Thymus (tissue), 11 donors: ENCODE results near the gene TIAM2. TPM values are rescaled to one million over a fixed set of nuclear protein-coding genes. Genes with fewer than 3 reads are reported as not detected.
"Not testable (repeated sequence)": the region's sequence is repeated elsewhere in the genome, so short reads cannot be mapped to it uniquely, and the experiment has no call there.

Experiments used
- DNase-seq, 9 donors: peaks; one replicate each; pipeline ENCODE4 v3.0.0-alpha.2; 2013; ENCODE audit warnings: low spot score in 9 of 9, low read depth in 6 of 9, missing footprints in 1 of 9
- H3K27ac ChIP-seq, 2 donors: one replicate each; pipeline ENCODE4 v1.5.1; 2013; ENCODE audit warnings: control low read depth in 1 of 2, low read depth in 1 of 2, low read length in 1 of 2, mild to moderate bottlenecking in 1 of 2, moderate library complexity in 1 of 2
- H3K27me3 ChIP-seq, 2 donors: one replicate each; pipeline ENCODE4 v1.5.1; 2013; ENCODE audit warnings: low read length in 1 of 2; ENCODE audit not compliant: control insufficient read depth in 2 of 2, insufficient read depth in 1 of 2
- H3K36me3 ChIP-seq, 2 donors: one replicate each; pipeline ENCODE4 v1.5.1; 2013; ENCODE audit warnings: low read length in 1 of 2, mild to moderate bottlenecking in 1 of 2, moderate library complexity in 1 of 2; ENCODE audit not compliant: control insufficient read depth in 2 of 2, insufficient read depth in 2 of 2
- H3K4me1 ChIP-seq, 2 donors: one replicate each; pipeline ENCODE4 v1.5.1; 2013; ENCODE audit warnings: low read length in 2 of 2; ENCODE audit not compliant: control insufficient read depth in 2 of 2, insufficient read depth in 2 of 2
- H3K4me3 ChIP-seq, 2 donors: one replicate each; pipeline ENCODE4 v1.5.1; 2013; ENCODE audit warnings: low read length in 2 of 2, control low read depth in 1 of 2, mild to moderate bottlenecking in 1 of 2
- H3K9me3 ChIP-seq, 2 donors: one replicate each; pipeline ENCODE4 v1.5.1; 2013; ENCODE audit warnings: low read length in 1 of 2, mild to moderate bottlenecking in 1 of 2; ENCODE audit not compliant: control insufficient read depth in 2 of 2, insufficient read depth in 1 of 2
- WGBS: extraction: QIAGEN DNeasy Blood & Tissue Kit; methylation state at CpG from one replicate; pipeline ENCODE4 v1.1.7; 2013; 5-methylcytosine and 5-hydroxymethylcytosine counted together
- polyA plus RNA-seq: library from polyadenylated mRNA; stranded (reverse); fragments of 200-250 nt; gene quantifications from one replicate; pipeline ENCODE4 v1.2.3, GENCODE V29; 2013
- total RNA-seq: library from RNA; stranded (reverse); fragments of 120-200 nt; gene quantifications from one replicate; pipeline ENCODE4 v1.2.4, GENCODE V29; 2013
- donor health status: healthy.

TIAM2 gene
- total and polyA plus RNA-seq, 2 donors: 5.4 to 7.8 TPM

GRCh38 chr6:155108070-155108820 lies 113.1 kb downstream of the TIAM2 start:
- no peaks in the 10 kb centered on the region for H3K36me3 ChIP-seq
- no peaks in the 10 kb centered on the region for H3K4me1 ChIP-seq
- no peaks in the 10 kb centered on the region for H3K27me3 ChIP-seq
- 78% methylated on average over 11 of the region's 11 CpGs for whole genome bisulfite sequencing
- no peak for DNase-seq
- no peak overlapping the region for H3K27ac ChIP-seq
- H3K4me3 ChIP-seq: no peak overlapping the region
- H3K9me3 ChIP-seq: no peaks in the 10 kb centered on the region

GRCh38 chr6:155110721-155111120 lies 115.6 kb downstream of the TIAM2 start:
- H3K36me3 ChIP-seq: no peaks in the 10 kb centered on the region

GRCh38 chr6:155112757-155113156 lies 117.6 kb downstream of the TIAM2 start:
- WGBS: 94% methylated on average over 7 of the region's 7 CpGs
- no peak overlapping the region for H3K27ac ChIP-seq
- H3K4me3 ChIP-seq: no peak overlapping the region
- no peaks in the 10 kb centered on the region for H3K4me1 ChIP-seq
- H3K9me3 ChIP-seq: no peaks in the 10 kb centered on the region
- H3K27me3 ChIP-seq: no peaks in the 10 kb centered on the region
- DNase-seq: no peak
- no peaks in the 10 kb centered on the region for H3K36me3 ChIP-seq

More at GRCh38 chr6:155110721-155111120, 115.6 kb downstream of the TIAM2 start:
- Histone ChIP-seq H3K9me3 (no peaks in the 10 kb centered on the region), H3K4me1 (no peaks in the 10 kb centered on the region), H3K27ac (no peak overlapping the region), H3K4me3 (no peak overlapping the region), H3K27me3 (no peaks in the 10 kb centered on the region)
- WGBS: 97% methylated on average over 2 of the region's 2 CpGs
- no peak for DNase-seq

- Histone ChIP-seq H3K4me3 (no peak overlapping the region), H3K4me1 (no peaks in the 10 kb centered on the region), H3K27me3 (no peaks in the 10 kb centered on the region), H3K27ac (no peak overlapping the region), H3K9me3 (no peaks in the 10 kb centered on the region), H3K36me3 (no peaks in the 10 kb centered on the region)
- 73% methylated on average over 4 of the region's 4 CpGs for WGBS
- no peak for DNase-seq
Observed at GRCh38 chr6:155115893-155116570, 120.9 kb downstream of the TIAM2 start.

GRCh38 chr6:155116571-155116910 lies 121.4 kb downstream of the TIAM2 start:
- WGBS: 94% methylated on average over 5 of the region's 5 CpGs
- Histone ChIP-seq H3K4me1 (no peaks in the 10 kb centered on the region), H3K27ac (no peak overlapping the region), H3K4me3 (no peak overlapping the region), H3K36me3 (no peaks in the 10 kb centered on the region), H3K9me3 (no peaks in the 10 kb centered on the region), H3K27me3 (no peaks in the 10 kb centered on the region)
- no peak for DNase-seq

GRCh38 chr6:155117256-155117655 lies 122.1 kb downstream of the TIAM2 start:
- Histone ChIP-seq H3K36me3 (no peaks in the 10 kb centered on the region), H3K4me3 (no peak overlapping the region), H3K9me3 (no peaks in the 10 kb centered on the region), H3K27me3 (no peaks in the 10 kb centered on the region), H3K27ac (no peak overlapping the region), H3K4me1 (no peaks in the 10 kb centered on the region)
- 93% methylated on average over 13 of the region's 13 CpGs for WGBS
- no peak for DNase-seq

- Histone ChIP-seq H3K36me3 (no peaks in the 10 kb centered on the region), H3K27me3 (no peaks in the 10 kb centered on the region), H3K27ac (no peak overlapping the region), H3K4me1 (no peaks in the 10 kb centered on the region), H3K4me3 (no peak overlapping the region), H3K9me3 (no peaks in the 10 kb centered on the region)
- 88% methylated on average over 5 of the region's 5 CpGs for WGBS
- DNase-seq: no peak
Observed at GRCh38 chr6:155117785-155118184, 122.7 kb downstream of the TIAM2 start.

- WGBS: 97% methylated on average over 5 of the region's 5 CpGs
- not testable (repeated sequence) for DNase-seq, H3K4me1 ChIP-seq, H3K9me3 ChIP-seq, H3K36me3 ChIP-seq, H3K27me3 ChIP-seq, H3K4me3 ChIP-seq, H3K27ac ChIP-seq
Observed at GRCh38 chr6:155119201-155119600, 124.1 kb downstream of the TIAM2 start.

- H3K27ac ChIP-seq: no peak overlapping the region
- H3K4me1 ChIP-seq: no peaks in the 10 kb centered on the region
- H3K9me3 ChIP-seq: no peaks in the 10 kb centered on the region
- no peak for DNase-seq
- 79% methylated on average over 6 of the region's 6 CpGs for WGBS
- H3K4me3 ChIP-seq: no peak overlapping the region
- H3K36me3 ChIP-seq: no peaks in the 10 kb centered on the region
- H3K27me3 ChIP-seq: no peaks in the 10 kb centered on the region
Observed at GRCh38 chr6:155120034-155120433, 124.9 kb downstream of the TIAM2 start.
